Upper lobe of left lung (tissue), 4 donors: Measurements from ENCODE around the gene MIA.

Experiments
- POLR2A ChIP-seq, 4 donors: fragments of 450-650 bp; IDR thresholded peaks; one replicate each; pipeline ENCODE4 v1.5.1; 2016 to 2017; ENCODE audit warnings: antibody characterized with exemption in 4 of 4, mild to moderate bottlenecking in 2 of 4
- TF ChIP-seq, protein P1 (sequence below), 6 experiments: fragments of 450-650 bp in 4 of 6; fragments of 200-600 bp in 2 of 6; sonication (generic) in 2 of 6; IDR thresholded peaks; one replicate each; pipeline ENCODE4 v1.5.1; 2016 to 2019; ENCODE audit warnings: antibody characterized with exemption in 6 of 6

DNA sequence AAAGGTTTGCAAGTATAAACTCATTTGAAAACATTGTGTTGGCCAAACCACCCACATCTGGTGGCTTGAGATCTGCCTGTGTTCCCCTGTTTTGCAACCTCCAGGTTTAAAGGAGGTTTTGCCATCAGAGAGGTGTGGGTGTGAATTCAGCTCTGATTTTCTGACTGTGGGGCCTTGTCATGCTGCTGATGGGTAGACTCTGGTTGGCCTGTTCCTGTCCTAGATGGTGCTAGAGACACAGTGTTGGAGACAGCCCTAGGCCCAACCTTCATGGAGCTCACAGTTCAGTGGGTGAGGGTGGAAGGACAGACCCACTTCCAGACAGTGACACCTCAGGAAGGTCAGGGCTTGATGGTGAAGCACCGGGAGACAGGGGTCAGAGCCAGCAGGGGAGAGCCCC lies 10.2 kb downstream of the MIA start:
- TF ChIP-seq, protein P1, sequence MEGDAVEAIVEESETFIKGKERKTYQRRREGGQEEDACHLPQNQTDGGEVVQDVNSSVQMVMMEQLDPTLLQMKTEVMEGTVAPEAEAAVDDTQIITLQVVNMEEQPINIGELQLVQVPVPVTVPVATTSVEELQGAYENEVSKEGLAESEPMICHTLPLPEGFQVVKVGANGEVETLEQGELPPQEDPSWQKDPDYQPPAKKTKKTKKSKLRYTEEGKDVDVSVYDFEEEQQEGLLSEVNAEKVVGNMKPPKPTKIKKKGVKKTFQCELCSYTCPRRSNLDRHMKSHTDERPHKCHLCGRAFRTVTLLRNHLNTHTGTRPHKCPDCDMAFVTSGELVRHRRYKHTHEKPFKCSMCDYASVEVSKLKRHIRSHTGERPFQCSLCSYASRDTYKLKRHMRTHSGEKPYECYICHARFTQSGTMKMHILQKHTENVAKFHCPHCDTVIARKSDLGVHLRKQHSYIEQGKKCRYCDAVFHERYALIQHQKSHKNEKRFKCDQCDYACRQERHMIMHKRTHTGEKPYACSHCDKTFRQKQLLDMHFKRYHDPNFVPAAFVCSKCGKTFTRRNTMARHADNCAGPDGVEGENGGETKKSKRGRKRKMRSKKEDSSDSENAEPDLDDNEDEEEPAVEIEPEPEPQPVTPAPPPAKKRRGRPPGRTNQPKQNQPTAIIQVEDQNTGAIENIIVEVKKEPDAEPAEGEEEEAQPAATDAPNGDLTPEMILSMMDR (IDR thresholded peaks at IDR 0.05) = no peak
- no peak for TF ChIP-seq POLR2A (IDR thresholded peaks at IDR 0.05)
